GM18907 (cell line): ENCODE measurements around the gene SAP25.
"Not testable (repeated sequence)": the region's sequence is repeated elsewhere in the genome, so short reads cannot be mapped to it uniquely, and the experiment has no call there.

Experiments used
- ATAC-seq: cut with Tn5 transposase; IDR thresholded peaks from one replicate; pipeline ENCODE4 v1.9.1; 2021; ENCODE audit warnings: mild to moderate bottlenecking, moderate library complexity; ENCODE audit not compliant: unreplicated experiment

The SAP25 gene

GRCh38 chr7:100538654-100539435 is 34.9 kb downstream of the SAP25 start, which contains the start of gene AGFG2:
TSS of gene AGFG2 (plus strand) at chr7:100539203. CDS start at chr7:100539347, 144 bp downstream.
- ATAC-seq = peak; percentile 96

GRCh38 chr7:100538348-100538653 is 35.4 kb downstream of the SAP25 start:
- peak; percentile 1 for ATAC-seq

- ATAC-seq = not testable (repeated sequence)
Measured at GRCh38 chr7:100536695-100537094, 37.0 kb downstream of the SAP25 start.

GRCh38 chr7:100535982-100536381 is 37.7 kb downstream of the SAP25 start:
- ATAC-seq = not testable (repeated sequence)

DNA sequence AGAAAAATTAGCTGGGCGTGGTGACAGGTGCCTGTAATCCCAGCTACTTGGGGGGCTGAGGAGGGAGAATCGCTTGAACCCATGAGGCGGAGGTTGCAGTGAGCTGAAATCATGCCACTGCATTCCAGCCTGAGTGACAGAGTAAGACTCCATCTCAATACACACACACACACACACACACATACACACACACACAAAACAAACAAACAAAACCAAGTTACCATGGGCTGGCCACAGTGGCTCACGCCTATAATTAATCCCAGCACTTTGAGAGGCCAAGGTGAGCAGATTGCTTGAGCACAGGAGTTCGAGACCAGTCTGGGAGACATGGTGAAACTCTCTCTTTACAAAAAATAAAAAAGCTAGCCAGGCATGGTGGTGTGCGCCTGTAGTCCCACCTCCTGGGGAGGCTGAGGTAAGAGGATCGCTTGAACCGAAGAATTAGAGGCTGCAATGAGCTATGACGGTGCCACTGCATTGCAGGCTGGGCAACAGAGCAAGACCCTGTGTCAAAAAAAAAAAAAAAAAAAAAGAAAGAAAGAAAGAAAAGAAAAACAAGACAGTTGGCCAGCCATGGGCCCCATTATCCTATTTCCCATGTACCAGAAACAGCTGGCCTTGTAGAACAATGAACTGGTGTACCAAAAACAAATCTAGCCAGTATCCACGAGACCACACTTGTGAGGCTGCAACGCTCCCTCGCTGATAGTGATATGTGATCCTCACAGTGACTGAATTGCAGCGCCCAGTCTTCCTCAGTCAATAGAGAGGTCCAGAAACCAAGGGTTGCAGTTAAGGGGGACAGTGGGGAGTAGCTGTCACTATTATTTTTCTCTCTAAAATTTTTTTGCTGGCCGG is 41.3 kb downstream of the SAP25 start:
- ATAC-seq = no peak

GRCh38 chr7:100528108-100528866 is 45.4 kb downstream of the SAP25 start:
- ATAC-seq = not testable (repeated sequence)

GRCh38 chr7:100523192-100523591 is 50.5 kb downstream of the SAP25 start:
- ATAC-seq = not testable (repeated sequence)
